IMR-90 (cell line): ENCODE results near the gene MAN2A2. TPM values are rescaled to one million over a fixed set of nuclear protein-coding genes. Genes with fewer than 3 reads are reported as not detected.
"Not testable (repeated sequence)": the region's sequence is repeated elsewhere in the genome, so short reads cannot be mapped to it uniquely, and the experiment has no call there.

Experiments used
- ATAC-seq: fragments of 200-7000 bp; cut with Tn5 transposase; 2 replicates; pipeline ENCODE4 v1.9.1; 2020; ENCODE audit warnings: low read depth, mild to moderate bottlenecking, moderate library complexity
- BruUV-seq: library from RNA; stranded (reverse); fragments of 400-500 nt; replicated peaks from 2 replicates; lab custom pipeline; 2021; lab: Mats Ljungman, UMichigan
- CTCF ChIA-PET: fragments of 300-600 bp; formaldehyde crosslinking; extraction: SDS; loops from one replicate; lab custom pipeline; 2021; ENCODE audit warnings: antibody characterized with exemption; lab: Yijun Ruan, JAX
- POLR2A ChIA-PET: fragments of 300-600 bp; sonication (Branson Sonifier 250); formaldehyde crosslinking; loops from one replicate; lab custom pipeline; 2022; ENCODE audit warnings: antibody characterized with exemption; ENCODE audit not compliant: unreplicated experiment; lab: Charles Lee
- DNase-seq: peaks from one replicate; pipeline ENCODE4 v3.0.0; 2013
- H2AFZ ChIP-seq: replicated peaks from 2 replicates; pipeline ENCODE3; 2013; ENCODE audit warnings: low read length, mild to moderate bottlenecking; ENCODE audit not compliant: poor library complexity
- H2AK5ac ChIP-seq: 2 replicates; pipeline ENCODE4 v1.6.1; 2013; ENCODE audit warnings: low read depth, low read length, inconsistent platforms
- H2AK9ac ChIP-seq: replicated peaks from 2 replicates; pipeline ENCODE3; 2013; ENCODE audit warnings: mild to moderate bottlenecking, low read depth, low read length, moderate library complexity; ENCODE audit not compliant: poor library complexity
- H2BK120ac ChIP-seq: 2 replicates; pipeline ENCODE4 v1.6.1; 2013; ENCODE audit warnings: low read depth, low read length, inconsistent platforms
- H2BK15ac ChIP-seq: 3 replicates; pipeline ENCODE4 v1.6.1; 2013; ENCODE audit warnings: low read depth, low read length, inconsistent platforms
- H2BK20ac ChIP-seq: 2 replicates; pipeline ENCODE4 v1.6.1; 2013; ENCODE audit warnings: low read depth, mild to moderate bottlenecking, inconsistent platforms, low read length, moderate library complexity
- H2BK5ac ChIP-seq: 2 replicates; pipeline ENCODE4 v1.6.1; 2013; ENCODE audit warnings: mild to moderate bottlenecking, low read depth, low read length, inconsistent platforms; ENCODE audit not compliant: poor library complexity, severe bottlenecking
- H3K14ac ChIP-seq: replicated peaks from 2 replicates; pipeline ENCODE4 v1.6.1; 2013; ENCODE audit warnings: low read depth, low read length, inconsistent platforms
- H3K18ac ChIP-seq: 2 replicates; pipeline ENCODE4 v1.6.1; 2013; ENCODE audit warnings: low read depth, low read length, control low read depth
- H3K23ac ChIP-seq: 2 replicates; pipeline ENCODE4 v1.6.1; 2013; ENCODE audit warnings: low read depth, low read length, inconsistent platforms
- H3K27ac ChIP-seq: 2 replicates; pipeline ENCODE4 v1.5.1; 2013; ENCODE audit warnings: mild to moderate bottlenecking, control low read depth, low read length; ENCODE audit not compliant: insufficient read depth
- H3K27me3 ChIP-seq: 2 replicates; pipeline ENCODE4 v1.6.1; 2013; ENCODE audit warnings: low read length; ENCODE audit not compliant: control insufficient read depth, insufficient read depth
- H3K36me3 ChIP-seq: 2 replicates; pipeline ENCODE4 v1.6.1; 2013; ENCODE audit warnings: low read length, mixed read lengths; ENCODE audit not compliant: control insufficient read depth, insufficient read depth
- H3K4ac ChIP-seq: 2 replicates; pipeline ENCODE4 v1.6.1; 2013; ENCODE audit warnings: low read depth, low read length, inconsistent platforms
- H3K4me1 ChIP-seq: 2 replicates; pipeline ENCODE4 v1.6.1; 2013; ENCODE audit warnings: low read length, mixed read lengths; ENCODE audit not compliant: control insufficient read depth, insufficient read depth
- H3K4me2 ChIP-seq: 2 replicates; pipeline ENCODE4 v1.6.1; 2013; ENCODE audit warnings: low read depth, mild to moderate bottlenecking, control low read depth, low read length, moderate library complexity
- H3K4me3 ChIP-seq: 2 replicates; pipeline ENCODE4 v1.5.1; 2013; ENCODE audit warnings: low read depth, mild to moderate bottlenecking, control low read depth, low read length, moderate library complexity; ENCODE audit not compliant: insufficient read depth
- H3K56ac ChIP-seq: 2 replicates; pipeline ENCODE4 v1.6.1; 2013; ENCODE audit warnings: low read length, inconsistent platforms; ENCODE audit not compliant: insufficient read depth; ENCODE audit errors: extremely low read depth
- H3K79me1 ChIP-seq, 2 experiments: 2 replicates each; pipeline ENCODE4 v1.6.1; 2013; ENCODE audit warnings: low read length in 2 of 2, inconsistent platforms in 1 of 2, low read depth in 1 of 2
- H3K9ac ChIP-seq: 2 replicates; pipeline ENCODE4 v1.6.1; 2013; ENCODE audit warnings: low read depth, low read length, control low read depth
- H3K9me1 ChIP-seq: 2 replicates; pipeline ENCODE4 v1.6.1; 2013; ENCODE audit warnings: low read length, inconsistent platforms; ENCODE audit not compliant: insufficient read depth
- H3K9me3 ChIP-seq: 2 replicates; pipeline ENCODE4 v1.6.1; 2013; ENCODE audit warnings: low read length; ENCODE audit not compliant: control insufficient read depth, insufficient read depth
- H4K20me1 ChIP-seq: 2 replicates; pipeline ENCODE4 v1.6.1; 2013; ENCODE audit warnings: low read length, inconsistent platforms; ENCODE audit not compliant: insufficient read depth
- H4K5ac ChIP-seq: 2 replicates; pipeline ENCODE4 v1.6.1; 2013; ENCODE audit warnings: mild to moderate bottlenecking, low read depth, low read length, control low read depth
- H4K8ac ChIP-seq, 2 experiments: 2 replicates each; pipeline ENCODE4 v1.6.1; 2013; ENCODE audit warnings: low read depth in 2 of 2, low read length in 2 of 2, control low read depth in 1 of 2, inconsistent platforms in 1 of 2
- H4K91ac ChIP-seq: 2 replicates; pipeline ENCODE4 v1.6.1; 2013; ENCODE audit warnings: low read depth, low read length, inconsistent platforms; ENCODE audit not compliant: insufficient read depth
- CEBPB ChIP-seq: IDR thresholded peaks from 2 replicates; pipeline ENCODE4 v1.6.1; 2012; ENCODE audit warnings: low read depth, low read length, improper control_type of control experiment
- CHD1 ChIP-seq: IDR thresholded peaks from 2 replicates; pipeline ENCODE4 v1.6.1; 2012; ENCODE audit warnings: low read depth, low read length, improper control_type of control experiment
- MAFK ChIP-seq: IDR thresholded peaks from 2 replicates; pipeline ENCODE4 v1.6.1; 2012; ENCODE audit warnings: low read depth, low read length, improper control_type of control experiment
- MAZ ChIP-seq: IDR thresholded peaks from 2 replicates; pipeline ENCODE4 v1.6.1; 2012; ENCODE audit warnings: low read depth, mild to moderate bottlenecking, low read length, improper control_type of control experiment, moderate library complexity, borderline replicate concordance
- NFE2L2 ChIP-seq: fragments of 150-350 bp; IDR thresholded peaks from 2 replicates; pipeline ENCODE4 v1.6.1; 2016; ENCODE audit warnings: low read depth, mild to moderate bottlenecking, low read length
- POLR2A ChIP-seq: IDR thresholded peaks from 2 replicates; pipeline ENCODE4 v1.6.1; 2012; ENCODE audit warnings: mild to moderate bottlenecking, low read depth, low read length
- RCOR1 ChIP-seq: IDR thresholded peaks from 2 replicates; pipeline ENCODE4 v1.6.1; 2012; ENCODE audit warnings: mild to moderate bottlenecking, low read length, improper control_type of control experiment; ENCODE audit not compliant: insufficient replicate concordance
- SMC3 ChIP-seq: fragments of 150-350 bp; IDR thresholded peaks from 2 replicates; pipeline ENCODE4 v1.6.1; 2016; ENCODE audit warnings: low read depth, mild to moderate bottlenecking, antibody characterized with exemption, low read length, moderate library complexity
- WGBS, 2 experiments: methylation state at CpG; one replicate each; pipeline versions ENCODE4 v1.1.5 to v1.1.7; 2013; ENCODE audit warnings: missing lambda C conversion rate in 2 of 2; ENCODE audit not compliant: insufficient read length in 1 of 2; ENCODE audit errors: extremely low coverage in 2 of 2; 5-methylcytosine and 5-hydroxymethylcytosine counted together
- dilution Hi-C: fragments of 300-500 bp; cut with HindIII; formaldehyde crosslinking; loops from one replicate; pipeline ENCODE4 v1.14.3; 2018; ENCODE audit warnings: low sequenced_read_pairs; ENCODE audit not compliant: unreplicated experiment
- in situ Hi-C: fragments of 300-500 bp; cut with MboI; formaldehyde crosslinking; loops from 3 replicates; pipeline ENCODE4 v1.14.3; 2019; ENCODE audit warnings: low sequenced_read_pairs, inconsistent platforms, mixed read lengths
- intact Hi-C: fragments of 100-400 bp; cut with micrococcal nuclease; formaldehyde crosslinking; loops from 2 replicates; pipeline ENCODE4 v1.10.0; 2022
- polyA plus RNA-seq, 3 experiments: library from polyadenylated mRNA; depleted of rRNA; stranded (reverse); fragments of >200 nt; gene quantifications; 2 replicates each; pipeline ENCODE4 v1.2.3, GENCODE V29; 2012; ENCODE audit warnings: low replicate concordance in 1 of 3
- total RNA-seq: library from RNA; depleted of rRNA; stranded (reverse); fragments of >200 nt; gene quantifications from 2 replicates; pipeline ENCODE4 v1.2.3, GENCODE V29; 2012

MAN2A2 gene
- total and polyA plus RNA-seq, 2 of the 4 experiments (the other 2 are of a cell fraction): 3.4 to 52.5 TPM

DNA sequence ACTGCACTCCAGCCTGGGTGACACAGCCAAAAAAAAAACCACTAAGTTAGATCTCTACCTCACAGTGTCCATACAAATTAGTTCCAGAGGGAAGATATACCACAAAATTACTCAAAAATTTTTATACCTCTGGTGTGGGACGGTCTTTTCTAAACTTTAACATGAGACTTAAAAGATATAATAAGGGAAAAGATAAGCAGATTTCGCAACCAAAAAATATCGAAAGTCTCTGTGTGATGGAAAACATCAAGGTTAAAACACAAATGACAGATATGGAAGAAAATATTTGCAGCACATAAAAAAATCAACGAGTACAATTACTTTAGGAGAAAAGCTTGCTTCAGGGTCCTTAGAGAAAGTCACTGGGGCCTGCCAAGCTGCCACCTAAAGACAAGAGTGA is 18.8 kb downstream of the MAN2A2 start:
- Histone ChIP-seq H3K4me1 (no peaks in the 10 kb centered on the region), H3K4me2 (no peak overlapping the region), H3K27me3 (no peaks in the 10 kb centered on the region), H3K9ac (no peak overlapping the region), H2BK20ac (no peak overlapping the region), H4K8ac (no peak overlapping the region), H3K36me3 (peaks cover 23% of the 10 kb centered on the region), H2BK15ac (no peak overlapping the region), H3K4me3 (no peak overlapping the region), H3K18ac (no peak overlapping the region), H3K27ac (no peak overlapping the region), H2AK5ac (no peak overlapping the region), H4K91ac (no peak overlapping the region), H3K79me1 (no peaks in the 10 kb centered on the region), H2AFZ (no peak overlapping the region), H2BK120ac (no peak overlapping the region), H3K56ac (no peak overlapping the region), H3K9me3 (no peaks in the 10 kb centered on the region), H3K14ac (no peak overlapping the region), H4K5ac (no peak overlapping the region), H3K9me1 (no peaks in the 10 kb centered on the region), H2BK5ac (no peak overlapping the region), H3K23ac (no peak overlapping the region), H3K4ac (no peak overlapping the region), H2AK9ac (no peak overlapping the region), H4K20me1 (no peaks in the 10 kb centered on the region)
- intact Hi-C loops (no loop called here), in situ Hi-C loops (no loop called here), dilution Hi-C loops (no loop called here)
- no TSS peak for BruUV-seq
- CTCF ChIA-PET: no interaction called here
- TF ChIP-seq CEBPB (peak; percentile 55; the same call in 1 of the 2 replicates), SMC3 (no peak), MAZ (no peak), RCOR1 (no peak), POLR2A (no peak), CHD1 (no peak), NFE2L2 (no peak), MAFK (no peak)
- WGBS, 2 experiments: 83% methylated on average over 1 of the region's 4 CpGs; no CpG with 5 or more reads in 1 of the 2 experiments
- POLR2A ChIA-PET: no interaction called here
- DNase-seq (no peak), ATAC-seq (no peak)

DNA sequence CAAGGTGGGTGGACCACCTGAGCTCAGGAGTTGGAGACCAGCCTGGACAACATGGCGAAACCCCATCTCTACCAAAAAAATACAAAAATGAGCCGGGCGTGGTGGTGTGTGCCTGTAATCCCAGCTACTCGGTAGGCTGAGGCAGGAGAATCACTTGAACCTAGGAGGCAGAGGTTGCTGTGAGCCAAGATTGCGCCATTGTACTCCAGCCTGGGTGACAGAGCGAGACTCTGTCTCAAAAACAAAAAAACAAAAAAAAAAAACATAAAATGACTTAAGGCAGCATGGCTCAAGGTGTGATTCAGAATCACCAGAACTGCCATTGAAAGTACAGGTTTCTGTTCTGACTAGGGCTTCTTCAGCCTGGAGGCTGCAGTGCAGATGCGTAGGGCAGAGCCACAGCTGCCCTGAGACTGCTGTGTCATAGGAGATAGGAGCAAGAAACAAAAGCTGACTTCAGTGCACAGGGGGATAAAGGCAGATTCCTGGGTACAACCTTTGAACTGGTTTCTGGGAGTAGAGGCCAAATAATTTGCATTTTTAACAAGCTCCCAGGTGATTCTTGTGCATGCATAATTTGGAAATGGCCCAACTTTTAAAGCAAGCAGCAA is 19.7 kb downstream of the MAN2A2 start:
- H3K27me3 ChIP-seq, H3K9me3 ChIP-seq, BruUV-seq, H3K4ac ChIP-seq, H4K8ac ChIP-seq, H4K20me1 ChIP-seq, H3K56ac ChIP-seq, H4K91ac ChIP-seq, H2AK5ac ChIP-seq, H4K5ac ChIP-seq, H2AK9ac ChIP-seq, DNase-seq, H3K9me1 ChIP-seq, H2BK120ac ChIP-seq, H3K9ac ChIP-seq, H2BK5ac ChIP-seq, dilution Hi-C loops, POLR2A ChIA-PET, H2BK20ac ChIP-seq, H3K79me1 ChIP-seq, H2AFZ ChIP-seq, in situ Hi-C loops, H3K27ac ChIP-seq, intact Hi-C loops, H3K18ac ChIP-seq, H3K4me1 ChIP-seq, ATAC-seq, H3K4me2 ChIP-seq, H3K23ac ChIP-seq, H2BK15ac ChIP-seq, H3K4me3 ChIP-seq, H3K14ac ChIP-seq: not testable (repeated sequence)
- 100% methylated on average over 1 of the region's 7 CpGs; no CpG with 5 or more reads in 1 of the 2 experiments for WGBS, 2 experiments
- CTCF ChIA-PET: interaction anchor here (0.8 kb wide), 1 partner anchor 10 kb away, joined by 3 read pairs; the partner anchor contains the start of gene HDDC3
- H3K36me3 ChIP-seq: peaks cover 21% of the 10 kb centered on the region
